ENCODE results near the gene ZFYVE16. TPM values are rescaled to one million over a fixed set of nuclear protein-coding genes. Genes with fewer than 3 reads are reported as not detected.
"Not testable (repeated sequence)": the region's sequence is repeated elsewhere in the genome, so short reads cannot be mapped to it uniquely, and the experiment has no call there.

The ZFYVE16 gene
- total RNA-seq, 4 donors from 2014 or later = 31.8 to 64.7 (median 45.2) TPM

DNA sequence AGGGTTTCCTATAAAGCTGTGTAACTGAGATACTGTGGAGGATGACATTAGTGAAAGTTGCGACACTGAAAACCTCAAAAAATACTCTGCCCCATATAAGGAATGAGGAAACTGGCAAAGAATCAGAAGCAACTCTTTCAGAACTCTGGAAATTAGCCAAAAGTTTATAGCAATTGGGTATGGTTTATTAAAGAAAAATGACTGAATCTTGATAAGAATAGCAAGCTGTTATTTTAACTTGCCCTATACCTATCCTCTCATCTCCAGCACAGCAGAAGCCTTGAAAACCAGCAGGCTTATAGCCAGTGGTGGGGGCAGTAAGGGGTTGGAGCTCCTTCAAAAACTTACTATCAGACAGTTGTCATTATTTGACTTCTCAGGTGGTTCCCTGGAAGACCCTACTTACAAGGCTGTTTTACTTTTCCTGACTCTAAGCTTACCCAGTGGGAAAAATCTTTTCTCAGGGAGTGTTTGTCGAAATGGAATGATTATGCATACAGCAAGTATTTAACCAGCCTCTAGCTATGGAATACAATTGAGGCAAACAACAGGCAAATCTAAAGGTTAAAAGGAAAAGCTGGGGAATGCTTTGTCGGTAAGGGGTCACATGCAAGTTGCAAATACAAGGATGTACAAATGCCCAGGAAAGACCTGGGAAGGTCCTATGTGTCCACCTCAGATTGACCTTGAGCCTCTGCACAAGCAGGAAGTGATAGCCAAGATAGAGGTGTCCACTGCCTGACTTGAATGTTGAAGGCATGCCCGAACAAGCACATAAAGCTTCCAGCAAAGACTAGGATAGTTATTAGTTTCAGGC is 59.0 kb downstream of the ZFYVE16 start:
- no peak for DNase-seq
- Histone ChIP-seq H3K27me3 (no peaks in the 10 kb centered on the region), H3K4me1 (no peaks in the 10 kb centered on the region), H3K36me3 (peaks cover 23 to 31% of the 10 kb centered on the region in 2 donors), H3K27ac (no peak overlapping the region), H3K4me3 (replicated peaks in 1 of 3) (no peak overlapping the region), H3K9me3 (no peaks in the 10 kb centered on the region)
- TF ChIP-seq POLR2A (IDR thresholded peaks at IDR 0.05) = no peak
- TF ChIP-seq, protein P1, sequence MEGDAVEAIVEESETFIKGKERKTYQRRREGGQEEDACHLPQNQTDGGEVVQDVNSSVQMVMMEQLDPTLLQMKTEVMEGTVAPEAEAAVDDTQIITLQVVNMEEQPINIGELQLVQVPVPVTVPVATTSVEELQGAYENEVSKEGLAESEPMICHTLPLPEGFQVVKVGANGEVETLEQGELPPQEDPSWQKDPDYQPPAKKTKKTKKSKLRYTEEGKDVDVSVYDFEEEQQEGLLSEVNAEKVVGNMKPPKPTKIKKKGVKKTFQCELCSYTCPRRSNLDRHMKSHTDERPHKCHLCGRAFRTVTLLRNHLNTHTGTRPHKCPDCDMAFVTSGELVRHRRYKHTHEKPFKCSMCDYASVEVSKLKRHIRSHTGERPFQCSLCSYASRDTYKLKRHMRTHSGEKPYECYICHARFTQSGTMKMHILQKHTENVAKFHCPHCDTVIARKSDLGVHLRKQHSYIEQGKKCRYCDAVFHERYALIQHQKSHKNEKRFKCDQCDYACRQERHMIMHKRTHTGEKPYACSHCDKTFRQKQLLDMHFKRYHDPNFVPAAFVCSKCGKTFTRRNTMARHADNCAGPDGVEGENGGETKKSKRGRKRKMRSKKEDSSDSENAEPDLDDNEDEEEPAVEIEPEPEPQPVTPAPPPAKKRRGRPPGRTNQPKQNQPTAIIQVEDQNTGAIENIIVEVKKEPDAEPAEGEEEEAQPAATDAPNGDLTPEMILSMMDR (IDR thresholded peaks at IDR 0.05) = no peak
- 72 to 79% methylated on average over 4 of the region's 4 CpGs for WGBS, 2 donors
- intact Hi-C loops (cut with DNase I) = no loop called here

DNA sequence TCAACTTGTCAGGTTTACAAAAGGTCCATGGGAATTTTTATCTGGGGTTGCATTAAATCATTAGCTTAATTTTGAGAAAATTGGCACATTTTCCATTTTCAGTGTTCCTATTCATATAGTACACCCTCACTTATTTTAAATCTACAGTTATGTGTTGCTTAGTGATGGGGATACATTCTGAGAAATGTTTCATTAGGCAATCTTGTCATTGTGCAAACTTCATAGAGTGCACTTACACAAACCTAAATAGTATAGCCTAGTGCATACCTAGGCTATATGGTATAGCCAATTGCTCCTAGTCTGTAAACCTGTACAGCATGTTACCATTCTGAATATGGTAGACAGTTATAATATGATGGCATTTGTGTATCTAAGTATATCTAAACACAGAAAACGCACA is 60.3 kb downstream of the ZFYVE16 start:
- Histone ChIP-seq H3K9me3 (no peaks in the 10 kb centered on the region), H3K36me3 (peaks cover 10 to 23% of the 10 kb centered on the region in 2 donors), H3K27me3 (no peaks in the 10 kb centered on the region), H3K4me1 (no peaks in the 10 kb centered on the region), H3K4me3 (replicated peaks in 1 of 3) (no peak overlapping the region), H3K27ac (no peak overlapping the region)
- no peak for TF ChIP-seq POLR2A (IDR thresholded peaks at IDR 0.05)
- TF ChIP-seq, protein P1 (IDR thresholded peaks at IDR 0.05) = no peak
- intact Hi-C loops (cut with DNase I) = no loop called here
- 92 to 98% methylated on average over 1 of the region's 1 CpG for WGBS, 2 donors
- DNase-seq = no peak

DNA sequence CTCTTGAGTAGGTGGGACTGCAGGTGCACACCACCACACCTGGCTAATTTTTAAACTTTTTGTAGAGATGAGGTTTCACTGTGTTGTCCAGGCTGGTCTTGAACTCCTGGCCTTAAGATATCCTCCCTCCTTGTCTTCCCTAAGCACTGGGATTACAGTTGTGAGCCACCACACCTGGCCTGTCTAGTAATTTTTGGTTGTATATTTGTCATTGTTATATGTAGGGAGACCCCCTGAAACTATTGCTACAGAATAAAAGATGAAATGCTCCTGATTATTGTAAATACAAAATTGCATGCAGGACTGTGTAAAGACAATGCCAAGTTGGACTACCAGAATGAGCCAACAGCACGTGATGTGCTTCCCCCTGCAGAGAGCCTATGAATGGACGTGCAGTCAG is 62.8 kb downstream of the ZFYVE16 start:
- H3K9me3 ChIP-seq; intact Hi-C loops (cut with DNase I); H3K4me3 ChIP-seq (replicated peaks in 1 of 3); DNase-seq; H3K4me1 ChIP-seq; H3K27me3 ChIP-seq; H3K27ac ChIP-seq: not testable (repeated sequence)
- H3K36me3 ChIP-seq = peaks cover 10 to 28% of the 10 kb centered on the region in 2 donors
- 94 to 100% methylated on average over 2 of the region's 2 CpGs for WGBS, 2 donors

DNA sequence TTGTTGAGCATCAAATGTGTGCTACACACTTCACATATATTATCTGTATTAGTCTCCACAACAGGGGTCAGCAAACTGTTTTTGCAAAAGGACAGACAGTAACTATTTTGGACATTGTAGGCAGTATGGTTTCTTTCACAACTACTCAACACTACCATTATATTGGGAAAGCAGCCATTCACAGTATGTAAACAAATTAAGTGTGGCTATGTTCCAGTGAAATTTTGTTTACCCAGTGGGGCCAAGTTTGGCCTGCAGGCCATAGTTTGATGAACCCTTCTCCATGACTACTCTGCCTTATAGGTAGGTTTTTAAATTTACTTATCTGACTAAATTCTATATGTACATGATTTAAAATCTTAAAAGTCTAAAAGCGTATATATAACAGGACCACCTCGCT is 67.1 kb downstream of the ZFYVE16 start:
- WGBS, 2 donors = 98 to 100% methylated on average over 2 of the region's 2 CpGs
- Histone ChIP-seq H3K27ac (no peak overlapping the region), H3K4me3 (replicated peaks in 1 of 3) (no peak overlapping the region), H3K36me3 (peaks cover 13 to 19% of the 10 kb centered on the region in 2 donors), H3K9me3 (no peaks in the 10 kb centered on the region), H3K27me3 (no peaks in the 10 kb centered on the region), H3K4me1 (no peaks in the 10 kb centered on the region)
- intact Hi-C loops (cut with DNase I) = no loop called here
- TF ChIP-seq POLR2A (IDR thresholded peaks at IDR 0.05) = no peak
- TF ChIP-seq, protein P1 (IDR thresholded peaks at IDR 0.05) = no peak
- no peak for DNase-seq

DNA sequence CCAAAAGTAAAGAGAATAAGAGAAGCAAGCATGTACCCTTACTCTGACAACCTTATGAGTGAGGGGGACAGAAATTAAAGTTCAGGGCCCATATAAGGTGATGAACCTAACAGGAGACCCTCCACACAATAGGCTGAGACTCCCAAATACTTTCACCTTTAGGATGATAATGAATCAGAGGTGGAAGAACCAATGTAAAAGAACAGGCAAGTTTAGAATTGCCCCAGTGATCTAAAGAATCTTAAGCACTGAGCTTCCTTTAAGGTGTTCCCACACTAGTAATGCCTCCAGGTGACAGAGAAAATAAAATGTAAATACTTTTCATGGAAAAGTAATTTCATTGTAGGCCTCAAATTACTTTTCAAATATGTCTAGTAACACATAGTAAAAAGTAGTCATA is 71.8 kb downstream of the ZFYVE16 start:
- DNase-seq = no peak
- H3K4me1 ChIP-seq = no peaks in the 10 kb centered on the region
- no peak overlapping the region for H3K4me3 ChIP-seq (replicated peaks in 1 of 3)
- H3K27ac ChIP-seq = no peak overlapping the region
- H3K36me3 ChIP-seq = peaks cover 6 to 12% of the 10 kb centered on the region in 2 donors
- TF ChIP-seq, protein P1 (IDR thresholded peaks at IDR 0.05) = no peak
- no peak for TF ChIP-seq POLR2A (IDR thresholded peaks at IDR 0.05)
- H3K27me3 ChIP-seq = no peaks in the 10 kb centered on the region
- intact Hi-C loops (cut with DNase I) = no loop called here
- no peaks in the 10 kb centered on the region for H3K9me3 ChIP-seq

Measured in thyroid gland (tissue), 4 donors.